HG02571 (cell line): ENCODE data around the gene PLAC1.

Experiments
- ATAC-seq: cut with Tn5 transposase; IDR thresholded peaks from one replicate; pipeline ENCODE4 v1.9.1; 2021; ENCODE audit warnings: mild to moderate bottlenecking, moderate library complexity; ENCODE audit not compliant: unreplicated experiment

The PLAC1 gene

DNA sequence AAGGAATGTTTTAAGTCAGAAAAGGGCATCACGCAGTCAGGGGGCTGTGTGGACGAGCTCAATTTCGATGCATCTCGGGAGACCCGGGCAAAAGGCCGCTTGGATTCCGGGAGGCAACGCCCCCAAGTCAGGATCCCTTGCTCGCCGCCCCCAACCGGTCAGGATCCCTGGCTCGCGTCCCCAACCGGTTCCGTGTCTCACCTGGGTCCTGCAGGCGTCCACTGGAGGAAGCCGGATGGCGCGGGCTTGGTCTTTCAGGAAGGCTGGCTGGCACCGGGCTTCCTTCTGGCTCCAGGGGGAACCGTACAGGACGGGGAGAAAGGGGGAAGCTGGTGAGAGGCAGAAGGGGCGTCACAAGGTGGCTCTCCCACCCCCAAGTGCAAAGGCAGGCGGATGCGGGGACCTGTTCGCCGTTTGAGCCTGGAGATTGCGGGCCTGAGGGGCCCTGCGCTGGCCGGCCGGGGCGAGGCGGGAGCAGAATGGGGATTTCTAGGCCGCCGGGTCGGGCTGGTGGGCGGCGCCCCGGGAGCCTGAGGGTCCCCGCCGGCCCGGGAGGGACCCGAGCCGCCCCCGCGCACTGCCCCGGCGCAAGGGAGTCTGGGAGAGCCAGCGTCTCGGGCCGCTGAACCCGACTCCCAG is 113.6 kb downstream of the PLAC1 start:
- no peak for ATAC-seq

- no peak for ATAC-seq
These were observed 114.1 kb downstream of the PLAC1 start for GRCh38 chrX:134544135-134544512.

DNA sequence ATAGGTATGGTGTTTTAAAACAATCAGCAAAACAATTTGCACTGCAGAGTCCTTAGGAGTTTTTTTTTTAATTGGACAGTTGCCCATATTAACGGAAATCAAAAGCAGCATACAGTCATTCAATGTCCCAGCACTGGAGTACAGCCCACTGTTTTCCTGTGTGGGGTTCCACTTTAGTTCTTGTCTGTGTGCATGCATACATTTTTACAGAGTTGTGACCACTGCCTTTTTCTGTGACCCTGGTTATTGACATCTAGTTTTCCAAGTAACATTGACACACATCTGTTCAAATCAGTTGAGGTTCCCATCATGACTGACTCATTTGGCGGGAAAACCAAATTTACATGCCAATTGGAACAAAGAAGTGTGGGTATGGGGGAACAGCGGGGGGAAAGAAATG is 115.0 kb downstream of the PLAC1 start:
- no peak for ATAC-seq

DNA sequence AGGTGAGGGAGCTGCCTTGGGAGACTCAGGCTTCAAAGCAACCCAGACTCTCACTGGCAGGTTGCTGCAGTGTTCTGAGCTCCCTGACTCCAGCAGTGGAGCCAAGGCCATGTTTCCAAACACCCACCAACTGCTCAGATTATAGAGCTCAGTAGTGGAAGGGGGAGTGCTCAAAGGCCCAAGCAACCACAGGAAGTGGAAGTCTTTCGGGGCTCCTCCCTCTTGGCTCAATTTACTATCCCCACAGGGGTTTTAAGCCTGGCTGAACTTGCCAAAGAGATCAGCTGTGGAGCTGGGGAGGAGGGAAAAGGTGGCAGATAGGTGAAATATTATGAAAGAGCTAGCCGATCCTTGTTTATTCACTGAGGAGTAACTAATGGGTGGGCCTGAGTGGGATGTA is 115.8 kb downstream of the PLAC1 start:
- no peak for ATAC-seq

DNA sequence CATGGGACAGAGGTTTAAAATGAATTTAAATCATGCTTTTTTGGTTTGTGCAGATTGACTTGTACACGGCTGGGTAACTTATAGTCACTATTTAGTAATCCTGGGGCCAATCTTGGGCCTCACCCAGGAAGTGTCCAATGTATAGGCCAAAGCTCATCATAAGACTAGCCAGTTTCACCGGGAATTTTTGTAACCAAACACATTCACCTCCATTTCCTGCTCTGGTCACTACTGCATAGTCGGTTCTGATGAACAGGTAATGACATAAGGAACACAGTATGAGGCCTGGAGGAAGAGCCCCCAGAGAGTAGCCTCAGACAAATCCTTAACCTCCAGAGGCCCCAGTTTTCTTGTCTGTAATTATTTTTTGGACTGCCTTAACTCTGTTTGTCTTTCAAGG is 116.4 kb downstream of the PLAC1 start:
- ATAC-seq = no peak

DNA sequence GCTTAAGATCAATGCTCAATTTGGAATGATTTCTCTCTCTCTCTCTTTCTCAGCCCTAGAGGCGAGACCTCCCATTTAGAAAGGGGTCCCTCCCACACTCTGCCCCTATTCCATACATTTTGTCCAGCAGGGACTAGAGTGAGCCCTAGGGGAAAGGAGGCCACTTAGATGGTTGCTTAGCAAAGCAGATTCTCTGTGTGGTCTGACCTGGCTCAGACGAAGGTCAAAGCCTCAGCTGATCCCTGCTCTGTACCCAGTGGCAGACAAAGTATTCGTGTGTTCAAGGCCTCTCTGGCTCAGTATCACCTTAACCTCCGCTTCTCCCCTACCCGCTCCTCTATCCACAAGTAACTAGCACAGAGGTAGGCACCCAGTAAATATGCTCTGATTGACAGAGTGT is 120.0 kb downstream of the PLAC1 start:
- ATAC-seq = no peak

GRCh38 chrX:134537179-134537955 is 120.9 kb downstream of the PLAC1 start:
- ATAC-seq = no peak

DNA sequence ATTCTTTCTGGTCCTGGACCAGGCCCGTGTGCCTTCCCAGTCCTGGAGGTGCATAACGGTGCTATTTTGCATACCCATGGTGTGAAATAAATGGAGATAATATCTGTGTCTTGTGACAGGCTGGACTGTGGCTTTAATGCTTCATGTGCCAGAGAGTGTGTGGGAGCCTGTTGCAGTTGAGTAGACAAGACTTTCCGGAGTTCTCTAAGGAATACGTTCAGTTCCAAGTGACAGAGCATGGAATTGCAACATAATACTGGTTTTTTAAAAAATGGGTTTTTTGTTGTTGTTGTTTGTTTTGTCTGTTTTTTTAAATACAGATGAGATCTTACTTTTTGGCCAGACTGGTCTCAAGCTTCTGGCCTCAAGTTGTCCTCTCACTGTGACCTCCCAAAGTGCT is 124.3 kb downstream of the PLAC1 start:
- no peak for ATAC-seq

GRCh38 chrX:134533352-134533751 is 124.9 kb downstream of the PLAC1 start:
- ATAC-seq = no peak

GRCh38 chrX:134530845-134531244 is 127.4 kb downstream of the PLAC1 start:
- no peak for ATAC-seq

DNA sequence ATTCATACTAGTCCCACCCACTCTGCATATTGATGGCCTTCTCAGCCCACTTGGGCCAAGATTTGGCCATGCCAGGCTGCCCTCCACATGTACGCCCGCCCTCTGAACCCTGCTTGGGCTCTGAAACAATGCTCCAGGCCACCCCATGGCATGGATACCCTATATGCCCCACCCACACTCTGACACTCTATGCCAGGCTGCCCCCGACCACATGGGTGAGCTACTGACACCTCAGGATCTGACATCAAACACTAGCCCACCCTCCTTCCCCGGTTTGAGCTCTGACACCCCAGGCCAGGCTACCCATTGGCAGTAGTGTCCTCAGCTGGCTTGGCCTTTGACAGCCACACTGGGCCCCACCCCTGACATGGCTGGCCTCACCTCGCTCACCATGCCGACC is 128.8 kb downstream of the PLAC1 start:
- ATAC-seq = no peak

- no peak for ATAC-seq
These were observed 129.3 kb downstream of the PLAC1 start for GRCh38 chrX:134528960-134529359.

- no peak for ATAC-seq
These were observed 131.9 kb downstream of the PLAC1 start for GRCh38 chrX:134526399-134526798.

- ATAC-seq = no peak
These were observed 133.0 kb downstream of the PLAC1 start for GRCh38 chrX:134525086-134525792.

DNA sequence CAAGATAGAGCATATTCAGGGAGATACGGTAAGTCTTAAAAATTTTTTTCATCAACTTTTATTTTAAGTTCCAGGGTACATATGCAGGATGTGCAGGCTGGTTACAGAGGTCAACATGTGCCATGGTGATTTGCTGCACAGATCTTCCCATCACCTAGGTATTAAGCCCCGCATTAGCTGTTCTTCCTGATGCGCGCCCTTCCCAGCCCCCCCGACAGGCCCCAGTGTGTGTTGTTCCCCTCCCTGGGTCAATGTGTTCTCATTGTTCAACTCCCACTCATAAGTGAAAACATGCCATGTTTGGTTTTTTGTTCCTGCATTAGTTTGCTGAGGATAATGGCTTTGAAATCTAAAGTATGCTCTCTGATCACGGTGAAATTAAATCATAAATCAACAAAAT is 134.1 kb downstream of the PLAC1 start:
- ATAC-seq = no peak

DNA sequence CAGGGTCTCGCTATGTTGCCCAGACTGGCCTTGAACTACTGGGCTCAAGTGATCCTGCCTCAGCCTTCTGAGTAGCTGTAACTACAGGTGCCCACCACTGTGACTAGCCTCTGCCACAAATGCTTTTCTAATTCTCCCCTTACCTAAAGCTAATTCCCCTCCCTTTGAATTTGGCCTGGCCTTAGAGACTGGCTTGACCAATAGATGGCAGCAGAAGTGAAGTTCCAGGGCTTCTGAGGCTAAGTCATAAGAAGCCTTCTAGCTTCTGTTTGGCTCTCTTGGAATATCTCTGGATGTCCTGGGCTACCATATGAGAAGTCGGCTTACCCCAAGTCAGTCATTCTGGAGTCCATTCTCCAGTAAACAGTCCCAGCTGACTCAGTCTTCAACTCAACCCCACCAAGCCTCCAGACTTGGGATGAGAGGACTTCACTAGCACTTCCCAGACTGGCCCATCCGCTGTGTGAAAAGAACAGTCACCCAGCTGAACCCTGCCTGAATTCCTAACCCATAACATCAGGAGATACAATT is 137.3 kb downstream of the PLAC1 start:
- ATAC-seq = no peak
